Activated T-cell treated with anti-CD3 and anti-CD28 coated beads, Interleukin-2, amount 50 U/mL, for 4 hours (primary cell): ENCODE measurements around the gene ZSWIM5. TPM values are rescaled to one million over a fixed set of nuclear protein-coding genes. Genes with fewer than 3 reads are reported as not detected.
A peak's percentile ranks its signal among the peaks of the same experiment; 100 is the strongest.
"Not testable (repeated sequence)": the region's sequence is repeated elsewhere in the genome, so short reads cannot be mapped to it uniquely, and the experiment has no call there.

Experiments
- ATAC-seq, 2 donors: fragments of 200-7000 bp; cut with Tn5 transposase; one replicate each; pipeline ENCODE4 v1.10.0; 2021
- DNase-seq: peaks from one replicate; pipeline ENCODE4 v3.0.0-alpha.2; 2020
- H3K27me3 Mint-ChIP-seq: one replicate; pipeline ENCODE4 v1.8.0; 2021; ENCODE audit warnings: low read depth, mixed read lengths
- H3K36me3 Mint-ChIP-seq: one replicate; pipeline ENCODE4 v1.8.0; 2022; ENCODE audit warnings: mixed read lengths; ENCODE audit not compliant: insufficient read depth
- H3K4me1 Mint-ChIP-seq: one replicate; pipeline ENCODE4 v1.8.0; 2021; ENCODE audit warnings: low read depth, mixed read lengths
- H3K4me3 Mint-ChIP-seq: one replicate; pipeline ENCODE4 v1.8.0; 2021; ENCODE audit warnings: mild to moderate bottlenecking, moderate library complexity, mixed read lengths
- H3K9me3 Mint-ChIP-seq: one replicate; pipeline ENCODE4 v1.8.0; 2021; ENCODE audit warnings: mixed read lengths
- total RNA-seq, 3 donors: library from RNA; stranded (reverse); gene quantifications; one replicate each; pipeline ENCODE4 v1.2.1, GENCODE V29; 2021

The ZSWIM5 gene
- total RNA-seq, 3 donors from 2014 or later: 0.63 to 1.1 (median 0.68) TPM

- Mint-ChIP-seq H3K36me3 (no peaks in the 10 kb centered on the region), H3K27me3 (peaks cover 2% of the 10 kb centered on the region), H3K4me3 (no peak overlapping the region), H3K9me3 (no peaks in the 10 kb centered on the region), H3K4me1 (no peaks in the 10 kb centered on the region)
- DNase-seq (no peak), ATAC-seq (no peak)
These were observed 10.5 kb upstream of the ZSWIM5 start for GRCh38 chr1:45216861-45217260.

GRCh38 chr1:45216200-45216541 lies 9.8 kb upstream of the ZSWIM5 start:
- H3K36me3 Mint-ChIP-seq: no peaks in the 10 kb centered on the region
- ATAC-seq (no peak), DNase-seq (no peak)
- no peaks in the 10 kb centered on the region for H3K4me1 Mint-ChIP-seq
- no peaks in the 10 kb centered on the region for H3K9me3 Mint-ChIP-seq
- no peak overlapping the region for H3K4me3 Mint-ChIP-seq
- peaks cover 2% of the 10 kb centered on the region for H3K27me3 Mint-ChIP-seq

DNA sequence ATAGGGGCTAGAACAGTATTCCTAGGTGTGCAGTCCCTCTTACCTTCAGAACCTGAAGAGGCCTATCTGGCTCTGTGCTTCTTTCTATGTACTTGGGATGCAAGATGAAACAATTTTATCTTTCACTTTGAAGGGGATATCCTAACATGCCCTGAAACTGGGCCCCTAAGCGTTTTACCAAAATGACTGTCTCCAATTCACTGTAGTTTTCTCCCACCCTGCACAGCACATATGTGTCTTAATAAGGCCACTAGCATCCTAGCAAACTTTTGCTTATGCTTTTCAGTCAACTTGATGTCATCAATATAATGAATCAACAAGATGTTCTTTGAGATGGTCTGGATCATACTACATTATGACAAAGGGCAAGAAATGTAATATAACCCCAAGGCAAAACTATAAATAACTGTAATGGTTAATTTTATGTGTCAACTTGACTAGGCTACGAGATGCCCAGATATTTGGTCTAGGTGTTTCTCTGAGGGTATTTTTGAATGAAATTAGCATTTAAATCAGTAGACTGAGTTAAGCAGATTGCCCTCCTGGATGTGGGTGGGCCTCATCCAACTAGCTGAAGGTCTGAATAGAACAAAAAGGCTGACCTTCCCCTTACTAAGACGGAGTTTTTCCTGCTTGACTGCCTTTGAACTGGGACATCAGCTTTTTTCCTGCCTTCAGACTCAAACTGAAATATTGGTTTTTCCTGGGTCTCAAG lies 9.2 kb upstream of the ZSWIM5 start:
- ATAC-seq: no peak
- no peaks in the 10 kb centered on the region for H3K9me3 Mint-ChIP-seq
- no peak overlapping the region for H3K4me3 Mint-ChIP-seq
- no peak for DNase-seq
- H3K4me1 Mint-ChIP-seq: no peaks in the 10 kb centered on the region
- H3K36me3 Mint-ChIP-seq: no peaks in the 10 kb centered on the region
- H3K27me3 Mint-ChIP-seq: peaks cover 2% of the 10 kb centered on the region

DNA sequence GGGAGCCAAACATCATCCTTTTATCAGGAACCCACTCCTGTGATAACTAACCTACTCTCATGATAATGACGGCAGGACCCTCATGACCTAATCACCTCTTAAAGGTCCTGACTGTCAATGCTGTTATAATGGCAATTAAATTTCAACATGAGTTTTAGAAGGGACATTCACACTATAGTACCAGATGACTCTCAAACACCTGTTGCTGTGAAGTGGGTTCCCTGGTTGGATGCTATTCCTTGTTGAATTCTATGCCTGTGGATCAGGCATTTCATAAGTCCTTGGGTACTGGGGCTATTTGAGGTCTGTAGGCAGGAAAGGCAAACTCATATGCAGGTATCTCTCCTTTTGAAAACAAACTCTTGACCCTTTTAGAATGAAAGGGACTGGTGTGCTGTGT lies 7.5 kb upstream of the ZSWIM5 start:
- DNase-seq: no peak
- Mint-ChIP-seq H3K4me3 (no peak overlapping the region), H3K27me3 (peaks cover 2% of the 10 kb centered on the region), H3K9me3 (no peaks in the 10 kb centered on the region), H3K4me1 (no peaks in the 10 kb centered on the region), H3K36me3 (no peaks in the 10 kb centered on the region)
- ATAC-seq: no peak

- DNase-seq: no peak
- Mint-ChIP-seq H3K9me3 (no peaks in the 10 kb centered on the region), H3K27me3 (peaks cover 2% of the 10 kb centered on the region), H3K36me3 (no peaks in the 10 kb centered on the region), H3K4me3 (no peak overlapping the region), H3K4me1 (peaks cover 12% of the 10 kb centered on the region)
- no peak for ATAC-seq
These were observed 4.7 kb upstream of the ZSWIM5 start for GRCh38 chr1:45211076-45211475.

DNA sequence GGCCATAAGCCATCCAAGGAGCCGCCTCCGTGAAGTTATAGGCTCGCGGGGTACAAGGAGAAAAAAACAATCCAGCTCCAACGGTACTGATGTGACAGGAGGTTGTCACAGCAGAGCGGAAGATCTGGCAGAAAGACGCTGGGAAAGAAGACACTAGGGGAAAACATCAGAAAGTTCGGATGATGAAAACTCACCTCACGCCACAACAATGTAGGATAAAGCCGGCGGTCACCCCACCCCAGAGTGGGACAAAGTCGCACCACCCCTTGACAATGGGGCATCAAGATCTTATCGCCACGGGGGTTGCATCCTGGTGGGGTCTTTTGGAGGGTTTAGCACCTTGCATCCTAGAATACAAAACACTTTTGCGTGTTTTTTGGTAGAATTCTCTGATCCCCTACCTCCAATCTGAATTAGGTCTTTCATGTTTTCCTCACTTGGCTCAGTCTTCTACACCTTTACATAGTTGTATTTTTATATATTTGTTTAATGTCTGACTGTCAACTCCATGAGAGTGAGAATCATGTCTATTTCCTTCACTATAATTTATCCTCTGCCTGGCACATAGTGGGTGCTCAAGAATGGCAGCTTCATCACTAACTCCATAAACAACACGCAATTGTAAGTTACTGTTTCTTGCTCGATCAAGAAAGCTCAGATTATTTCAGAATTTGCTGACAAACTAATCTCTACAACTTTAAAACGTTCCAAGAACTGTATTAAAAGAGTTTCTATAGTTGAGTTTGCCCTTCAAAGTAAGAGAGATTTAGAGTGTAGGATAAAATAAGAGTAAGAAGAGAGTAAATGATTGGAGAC lies 611 bp upstream of the ZSWIM5 start:
- ATAC-seq: no peak
- no peaks in the 10 kb centered on the region for H3K27me3 Mint-ChIP-seq

GRCh38 chr1:45205011-45205909 lies 1.1 kb downstream of the ZSWIM5 start:
- ATAC-seq (peak in 1 of 2 donors; percentile 20), DNase-seq (no peak)
- Mint-ChIP-seq H3K36me3 (no peaks in the 10 kb centered on the region), H3K4me1 (peaks cover 35% of the 10 kb centered on the region), H3K4me3 (peak overlapping the region; percentile 93), H3K9me3 (no peaks in the 10 kb centered on the region), H3K27me3 (no peaks in the 10 kb centered on the region)

More for the DNA sequence above, 611 bp upstream of the ZSWIM5 start:
- H3K4me3 Mint-ChIP-seq: peak overlapping the region; percentile 92
- H3K36me3 Mint-ChIP-seq: no peaks in the 10 kb centered on the region
- H3K4me1 Mint-ChIP-seq: peaks cover 35% of the 10 kb centered on the region
- DNase-seq: no peak
- no peaks in the 10 kb centered on the region for H3K9me3 Mint-ChIP-seq

DNA sequence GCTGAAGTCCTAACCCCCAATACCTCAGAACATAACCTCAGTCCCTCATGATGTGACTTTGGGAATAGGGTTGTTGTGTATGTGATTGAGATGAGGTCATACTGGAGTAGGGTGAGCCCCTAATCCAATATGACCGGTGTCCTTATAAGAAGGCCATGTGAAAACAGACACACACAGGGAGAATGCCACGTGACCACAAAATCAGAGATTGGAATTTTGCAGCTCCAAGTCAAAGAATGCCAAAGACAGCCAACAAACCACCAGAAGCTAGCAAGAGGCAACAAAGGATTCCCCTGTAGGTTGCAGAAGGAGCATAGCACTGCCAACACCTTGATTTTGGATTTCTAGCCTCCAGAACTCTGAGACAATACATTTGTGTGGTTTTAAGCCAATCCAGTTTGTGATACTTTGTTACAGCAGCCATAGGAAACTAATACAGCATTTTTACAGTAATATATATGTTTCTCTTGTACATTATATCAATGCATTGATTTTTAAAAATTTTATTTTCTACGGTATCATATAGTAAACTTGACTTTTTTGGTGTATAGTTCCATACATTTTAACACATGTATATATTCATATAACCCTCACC lies 5.4 kb downstream of the ZSWIM5 start:
- Mint-ChIP-seq H3K27me3 (no peaks in the 10 kb centered on the region), H3K4me1 (peaks cover 23% of the 10 kb centered on the region), H3K36me3 (no peaks in the 10 kb centered on the region), H3K9me3 (no peaks in the 10 kb centered on the region), H3K4me3 (no peak overlapping the region)
- ATAC-seq: no peak
- no peak for DNase-seq

DNA sequence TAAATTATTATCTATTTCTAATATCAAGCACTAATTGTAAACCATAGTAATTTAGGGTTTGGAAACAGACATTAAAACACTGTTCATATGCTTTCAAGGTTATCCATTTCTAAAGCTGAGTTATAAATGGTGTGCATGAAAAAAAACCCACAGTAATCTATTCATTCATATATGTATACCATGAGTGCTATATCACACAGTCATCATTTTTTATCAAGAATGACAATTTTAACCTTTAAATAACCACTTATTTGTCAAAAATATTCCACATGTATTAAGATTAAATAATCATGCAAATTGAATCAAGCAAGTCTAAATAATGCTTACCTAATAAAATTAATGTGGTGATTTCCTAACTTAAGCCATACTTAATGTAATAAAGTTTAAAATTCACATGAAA lies 6.0 kb downstream of the ZSWIM5 start:
- Mint-ChIP-seq H3K4me1 (peaks cover 22% of the 10 kb centered on the region), H3K9me3 (no peaks in the 10 kb centered on the region), H3K4me3 (no peak overlapping the region), H3K36me3 (no peaks in the 10 kb centered on the region), H3K27me3 (no peaks in the 10 kb centered on the region)
- no peak for ATAC-seq
- no peak for DNase-seq

DNA sequence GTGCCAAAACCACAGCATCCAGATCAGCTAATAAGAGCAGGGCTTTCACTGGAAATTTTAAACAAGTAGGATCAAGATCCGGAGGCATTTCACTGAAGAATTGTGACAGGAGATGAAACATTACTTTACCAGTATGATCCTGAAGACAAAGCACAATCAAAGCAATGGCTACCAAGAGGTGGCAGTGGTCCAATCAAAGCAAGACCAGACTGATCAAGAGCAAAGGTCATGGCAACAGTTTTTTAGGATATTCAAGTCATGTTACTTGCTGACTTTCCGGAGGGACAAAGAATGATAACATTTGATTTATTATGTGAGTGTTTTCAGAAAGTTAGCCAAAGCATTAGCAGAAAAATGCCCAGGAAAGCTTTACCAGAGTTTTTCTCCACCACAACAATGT lies 8.2 kb downstream of the ZSWIM5 start:
- ATAC-seq: no peak
- no peaks in the 10 kb centered on the region for H3K9me3 Mint-ChIP-seq
- no peaks in the 10 kb centered on the region for H3K36me3 Mint-ChIP-seq
- no peak overlapping the region for H3K4me3 Mint-ChIP-seq
- H3K27me3 Mint-ChIP-seq: no peaks in the 10 kb centered on the region
- DNase-seq: no peak
- H3K4me1 Mint-ChIP-seq: peaks cover 2% of the 10 kb centered on the region

DNA sequence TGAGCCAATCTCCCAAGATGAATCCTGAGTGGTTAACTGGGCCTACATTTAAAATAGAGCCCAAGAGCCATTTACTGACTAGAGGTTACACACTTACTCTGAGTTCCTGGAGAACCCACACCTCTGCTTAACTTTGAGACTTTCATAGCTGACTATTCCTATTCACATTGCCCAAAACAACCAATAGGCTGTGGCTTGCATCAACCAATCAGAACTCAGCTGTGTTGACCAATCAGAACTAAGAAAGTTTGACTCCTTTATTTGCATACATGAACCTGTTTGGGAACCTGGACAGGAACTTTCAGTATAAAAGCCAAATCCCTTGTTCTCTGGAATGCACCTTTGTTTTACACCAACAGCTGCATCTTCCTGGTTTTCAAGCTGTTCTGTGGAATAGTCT lies 9.5 kb downstream of the ZSWIM5 start:
- Mint-ChIP-seq H3K27me3 (no peaks in the 10 kb centered on the region), H3K4me3 (no peak overlapping the region), H3K9me3 (no peaks in the 10 kb centered on the region), H3K36me3 (no peaks in the 10 kb centered on the region), H3K4me1 (peaks cover 2% of the 10 kb centered on the region)
- DNase-seq (no peak), ATAC-seq (no peak)

DNA sequence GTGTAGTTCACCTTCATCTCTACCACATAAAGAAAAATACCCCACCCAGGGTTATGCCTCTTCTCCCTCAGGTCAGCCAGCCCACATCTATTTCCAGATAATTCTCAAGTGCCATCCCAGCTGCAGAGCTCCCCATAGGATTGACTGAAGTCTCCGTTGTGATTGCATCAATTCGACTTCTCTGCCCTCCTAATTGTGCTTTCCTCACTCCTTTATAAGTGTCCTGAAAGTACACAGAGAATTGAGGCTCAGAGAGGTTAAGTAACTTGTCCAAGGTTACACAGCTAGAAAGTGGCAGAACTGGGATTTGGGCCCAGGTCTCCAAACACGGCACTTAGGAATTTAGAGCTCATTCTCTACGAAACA lies 15.0 kb downstream of the ZSWIM5 start:
- Mint-ChIP-seq H3K4me3 (no peak overlapping the region), H3K27me3 (no peaks in the 10 kb centered on the region)
- DNase-seq: no peak

DNA sequence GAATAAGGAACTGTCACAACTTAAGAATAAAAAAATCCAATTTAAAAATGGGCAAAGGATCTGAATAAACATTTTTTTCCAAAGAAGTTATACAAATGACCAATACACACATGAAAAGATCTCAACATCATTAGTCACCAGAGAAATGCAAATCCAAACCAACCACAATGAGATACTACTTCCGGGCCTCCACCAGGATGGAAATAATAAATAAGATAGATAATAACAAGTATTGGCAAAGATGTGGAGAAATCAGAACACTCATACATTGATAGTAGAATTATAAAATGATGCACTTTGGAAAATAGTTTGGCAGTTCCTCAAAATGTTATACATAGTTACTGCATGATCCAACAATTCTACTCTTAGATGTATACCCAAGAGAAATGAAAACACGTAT lies 18.7 kb downstream of the ZSWIM5 start:
- no peaks in the 10 kb centered on the region for H3K27me3 Mint-ChIP-seq
- no peaks in the 10 kb centered on the region for H3K9me3 Mint-ChIP-seq
- ATAC-seq: no peak
- no peaks in the 10 kb centered on the region for H3K36me3 Mint-ChIP-seq
- H3K4me1 Mint-ChIP-seq: peaks cover 9% of the 10 kb centered on the region
- no peak overlapping the region for H3K4me3 Mint-ChIP-seq
- no peak for DNase-seq

More for the DNA sequence above, 15.0 kb downstream of the ZSWIM5 start:
- no peak for ATAC-seq
- H3K9me3 Mint-ChIP-seq: no peaks in the 10 kb centered on the region
- H3K4me1 Mint-ChIP-seq: peaks cover 9% of the 10 kb centered on the region
- no peaks in the 10 kb centered on the region for H3K36me3 Mint-ChIP-seq

GRCh38 chr1:45179918-45180519 lies 26.4 kb downstream of the ZSWIM5 start:
- H3K4me1 Mint-ChIP-seq, DNase-seq, H3K36me3 Mint-ChIP-seq, H3K4me3 Mint-ChIP-seq, ATAC-seq, H3K27me3 Mint-ChIP-seq, H3K9me3 Mint-ChIP-seq: not testable (repeated sequence)
